Lung (tissue), 12 donors: Measurements from ENCODE around the gene POR. TPM values are rescaled to one million over a fixed set of nuclear protein-coding genes. Genes with fewer than 3 reads are reported as not detected.

Experiments used
- ATAC-seq: fragments of 200-7000 bp; cut with Tn5 transposase; one replicate; pipeline ENCODE4 v1.9.1; 2020; ENCODE audit warnings: moderate number of reproducible peaks; ENCODE audit not compliant: insufficient read depth, low FRiP score
- DNase-seq, 3 donors: peaks; one replicate each; pipeline ENCODE4 v3.0.0-alpha.2; 2013 to 2017
- H3K27ac ChIP-seq, 2 donors: one replicate each; pipeline ENCODE4 v1.5.1; 2013; ENCODE audit warnings: mild to moderate bottlenecking in 2 of 2, moderate library complexity in 2 of 2, control low read depth in 1 of 2, inconsistent platforms in 1 of 2, low read depth in 1 of 2, low read length in 1 of 2
- H3K27me3 ChIP-seq, 3 donors: one replicate each; pipeline ENCODE4 v1.5.1; 2013; ENCODE audit warnings: low read length in 2 of 3; ENCODE audit not compliant: control insufficient read depth in 3 of 3, insufficient read depth in 3 of 3
- H3K36me3 ChIP-seq, 4 donors: one replicate each; pipeline ENCODE4 v1.5.1; 2013; ENCODE audit warnings: low read length in 4 of 4, mild to moderate bottlenecking in 1 of 4, moderate library complexity in 1 of 4; ENCODE audit not compliant: control insufficient read depth in 4 of 4, insufficient read depth in 4 of 4
- H3K4me1 ChIP-seq, 5 donors: one replicate each; pipeline ENCODE4 v1.5.1; 2013; ENCODE audit warnings: low read length in 5 of 5, mild to moderate bottlenecking in 2 of 5, moderate library complexity in 1 of 5; ENCODE audit not compliant: control insufficient read depth in 5 of 5, insufficient read depth in 5 of 5
- H3K4me3 ChIP-seq: one replicate; pipeline ENCODE4 v1.5.1; 2013; ENCODE audit warnings: mild to moderate bottlenecking, control low read depth, moderate library complexity
- H3K9ac ChIP-seq, 2 donors: one replicate each; pipeline ENCODE4 v1.5.1; 2013; ENCODE audit warnings: low read length in 2 of 2, control low read depth in 1 of 2; ENCODE audit not compliant: insufficient read depth in 1 of 2
- H3K9me3 ChIP-seq, 4 donors: one replicate each; pipeline ENCODE4 v1.5.1; 2013; ENCODE audit warnings: low read length in 3 of 4, mild to moderate bottlenecking in 1 of 4, moderate library complexity in 1 of 4; ENCODE audit not compliant: control insufficient read depth in 4 of 4, insufficient read depth in 3 of 4
- CTCF ChIP-seq: IDR thresholded peaks from 2 replicates; pipeline ENCODE4 v1.5.1; 2012; ENCODE audit warnings: mild to moderate bottlenecking; ENCODE audit errors: control extremely low read depth, extremely low read depth
- WGBS, 2 donors: extraction: QIAGEN DNeasy Blood & Tissue Kit; methylation state at CpG; one replicate each; pipeline ENCODE4 v1.1.7; 2013; 5-methylcytosine and 5-hydroxymethylcytosine counted together
- polyA plus RNA-seq, 2 donors: library from polyadenylated mRNA; stranded (reverse); fragments of 200-250 nt; gene quantifications; one replicate each; pipeline ENCODE4 v1.2.1, GENCODE V29; 2013
- total RNA-seq, 2 donors: library from RNA; depleted of rRNA in 1 of 2; stranded (reverse); fragments of >200 nt in 1 of 2; gene quantifications; one replicate each; pipeline ENCODE4 v1.2.1, GENCODE V29; 2014 to 2021
- donor health status: control.
- donor health status: control.
- donor health status: Bipolar disorder and iron deficiency.
- donor health status: healthy.
- donor health status: DM: yes; HTN: yes; CAD: no.

POR gene
- total and polyA plus RNA-seq, 4 donors = 111 to 305 (median 264) TPM

- no peaks in the 10 kb centered on the region for H3K27me3 ChIP-seq
- H3K36me3 ChIP-seq = peaks cover 0 to 19% (median 7%) of the 10 kb centered on the region in 4 donors
- ATAC-seq (no peak), DNase-seq (no peak)
- 86 to 91% methylated on average over 4 of the region's 4 CpGs for WGBS, 2 donors
- peaks cover 0 to 1% (median 0%) of the 10 kb centered on the region in 4 donors for H3K9me3 ChIP-seq
- H3K27ac ChIP-seq = no peak overlapping the region
- TF ChIP-seq CTCF = no peak
- H3K4me3 ChIP-seq = no peak overlapping the region
- H3K4me1 ChIP-seq = peaks cover 0 to 12% (median 4%) of the 10 kb centered on the region in 5 donors
- no peak overlapping the region for H3K9ac ChIP-seq
These were observed 81.5 kb downstream of the POR start for GRCh38 chr7:75996476-75996875.

DNA sequence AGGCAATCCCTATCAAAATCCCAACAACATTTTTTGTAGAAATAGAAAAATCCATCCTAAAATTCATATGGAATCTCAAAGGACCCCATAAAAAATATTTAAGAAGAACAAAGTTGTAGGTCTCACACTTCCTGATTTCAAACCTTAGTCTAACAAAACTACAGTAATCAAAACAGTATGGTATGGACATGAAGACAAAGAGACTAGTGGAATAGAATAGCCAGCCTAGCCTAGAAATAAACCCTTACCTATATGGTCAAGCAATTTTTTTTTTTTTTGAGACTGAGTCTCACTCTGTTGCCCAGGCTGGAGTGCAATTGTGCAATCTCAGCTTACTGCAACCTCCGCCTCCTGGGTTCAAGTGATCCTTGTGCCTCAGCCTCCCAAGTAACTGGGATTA is 83.1 kb downstream of the POR start:
- Histone ChIP-seq H3K36me3 (peaks cover under 1 to 25% (median 10%) of the 10 kb centered on the region in 4 donors), H3K4me3 (no peak overlapping the region), H3K9ac (no peak overlapping the region), H3K4me1 (peaks cover 0 to 12% (median 4%) of the 10 kb centered on the region in 5 donors), H3K27ac (no peak overlapping the region), H3K27me3 (no peaks in the 10 kb centered on the region), H3K9me3 (peaks cover 0 to 1% (median 0%) of the 10 kb centered on the region in 4 donors)
- ATAC-seq (no peak), DNase-seq (no peak)
- TF ChIP-seq CTCF = no peak
- WGBS, 2 donors = 94 to 95% methylated on average over 1 of the region's 1 CpG

DNA sequence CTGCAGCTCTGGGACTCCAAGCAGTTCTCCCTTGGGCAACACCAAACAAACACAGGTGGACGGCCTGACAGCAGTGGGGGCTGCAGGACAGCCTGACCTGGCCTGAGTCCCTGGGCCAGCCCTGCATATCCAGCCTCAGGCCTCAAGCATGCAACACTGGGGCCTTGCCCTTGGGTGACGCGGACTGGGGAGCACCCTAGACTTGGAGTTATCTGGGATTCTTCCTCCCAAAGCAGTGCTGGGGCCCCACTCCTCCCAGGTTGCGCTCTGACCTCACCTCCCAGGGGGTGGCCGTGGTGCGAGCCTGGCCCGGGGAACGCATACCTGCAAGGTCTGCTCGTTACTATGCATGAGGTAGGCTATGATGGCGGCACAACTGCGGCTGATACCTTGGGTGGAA is 85.6 kb downstream of the POR start:
- Histone ChIP-seq H3K4me1 (no peaks in the 10 kb centered on the region), H3K27ac (no peak overlapping the region), H3K36me3 (peaks cover 4 to 27% (median 18%) of the 10 kb centered on the region in 4 donors), H3K27me3 (no peaks in the 10 kb centered on the region), H3K9me3 (peaks cover 0 to 1% (median 0%) of the 10 kb centered on the region in 4 donors), H3K4me3 (no peak overlapping the region), H3K9ac (no peak overlapping the region)
- ATAC-seq (no peak), DNase-seq (no peak)
- WGBS, 2 donors = 95 to 96% methylated on average over 11 of the region's 11 CpGs
- no peak for TF ChIP-seq CTCF

DNA sequence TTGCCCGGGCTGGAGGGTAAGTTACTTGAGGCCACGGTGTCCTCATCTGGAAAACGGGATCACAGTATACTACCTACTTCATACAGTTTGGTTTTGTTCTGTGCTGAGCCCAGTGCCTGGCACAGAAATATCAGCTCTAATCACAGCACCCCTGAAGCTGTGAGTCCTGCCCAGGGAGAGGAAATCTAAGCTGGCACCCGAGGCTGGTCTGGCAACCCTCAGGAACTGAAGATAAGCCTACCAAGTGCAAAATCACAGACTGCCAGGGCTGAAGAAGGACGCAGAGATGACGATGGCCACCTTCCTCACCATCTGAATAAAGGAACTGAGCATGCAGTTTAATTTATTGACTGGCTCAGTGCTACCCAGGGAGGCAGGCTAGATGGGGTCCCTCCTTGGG is 87.2 kb downstream of the POR start:
- DNase-seq = no peak
- 92 to 94% methylated on average over 6 of the region's 6 CpGs for WGBS, 2 donors

More for the DNA sequence above, 87.2 kb downstream of the POR start:
- Histone ChIP-seq H3K4me1 (no peaks in the 10 kb centered on the region), H3K9ac (no peak overlapping the region), H3K27me3 (no peaks in the 10 kb centered on the region), H3K4me3 (no peak overlapping the region), H3K36me3 (peaks cover 4 to 27% (median 11%) of the 10 kb centered on the region in 4 donors), H3K27ac (no peak overlapping the region), H3K9me3 (peaks cover 0 to 1% (median 0%) of the 10 kb centered on the region in 4 donors)
- no peak for TF ChIP-seq CTCF
- ATAC-seq = no peak
